Epithelial cell of esophagus (primary cell): ENCODE data around the gene CACNA1A.

Experiments used
- DNase-seq: peaks from one replicate; pipeline ENCODE4 v3.0.0; 2010; ENCODE audit warnings: low read depth
- H3K4me3 ChIP-seq: 2 replicates; pipeline ENCODE4 v1.5.1; 2011; ENCODE audit warnings: mild to moderate bottlenecking, low read length, control low read depth
- CTCF ChIP-seq: IDR thresholded peaks from 2 replicates; pipeline ENCODE4 v1.5.1; 2011; ENCODE audit warnings: low read depth, mild to moderate bottlenecking, low read length, control low read depth, inconsistent platforms; ENCODE audit not compliant: insufficient read depth; ENCODE audit errors: missing control alignments

Gene CACNA1A

GRCh38 chr19:13343514-13343913, 162.8 kb downstream of the CACNA1A start:
- TF ChIP-seq CTCF: no peak
- H3K4me3 ChIP-seq: no peak overlapping the region
- no peak for DNase-seq

- no peak for DNase-seq
Measured at GRCh38 chr19:13342672-13343071, 163.6 kb downstream of the CACNA1A start.

DNA sequence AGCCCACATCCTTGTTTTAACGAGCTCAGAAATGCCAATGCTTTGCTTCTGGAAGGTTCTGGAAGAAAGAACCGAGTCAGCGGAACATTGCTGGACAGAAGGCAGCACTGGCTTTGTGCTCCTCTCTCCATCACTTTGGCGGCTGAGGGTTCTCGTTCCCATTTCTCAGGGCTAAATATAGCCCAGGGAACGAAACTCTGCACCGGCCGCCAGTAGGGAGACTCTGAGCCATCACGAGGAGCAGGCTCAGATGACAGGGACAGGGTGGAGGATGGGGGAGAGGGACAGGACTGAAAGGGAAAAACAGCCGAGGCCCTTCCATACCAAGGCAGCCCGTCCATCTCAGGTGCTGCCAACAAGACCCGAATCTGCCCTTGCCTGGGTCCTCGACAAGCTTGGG, 166.4 kb downstream of the CACNA1A start:
- no peak for DNase-seq
- H3K4me3 ChIP-seq: no peak overlapping the region
- TF ChIP-seq CTCF: no peak

More at GRCh38 chr19:13342672-13343071, 163.6 kb downstream of the CACNA1A start:
- TF ChIP-seq CTCF: no peak
- no peak overlapping the region for H3K4me3 ChIP-seq

DNA sequence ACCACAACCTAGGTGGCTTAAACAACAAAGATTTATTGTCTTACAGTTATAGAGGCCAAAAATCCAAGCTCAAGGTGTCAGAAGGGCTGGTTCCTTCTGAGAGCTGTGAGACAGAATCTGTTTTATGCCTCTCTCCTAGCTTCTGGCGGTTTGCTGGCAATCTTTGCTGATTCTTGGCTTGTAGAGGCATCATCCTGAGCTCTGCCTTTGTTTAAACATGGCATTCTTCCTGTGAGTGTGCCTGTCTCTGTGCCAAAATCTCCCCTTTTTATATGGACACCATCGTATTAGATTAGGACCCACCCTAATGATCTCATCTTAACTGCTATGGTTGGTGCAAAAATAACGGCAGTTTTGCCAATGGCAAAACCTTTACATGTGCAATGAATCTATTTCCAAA, 169.1 kb downstream of the CACNA1A start:
- DNase-seq: no peak
- no peak overlapping the region for H3K4me3 ChIP-seq
- no peak for TF ChIP-seq CTCF

DNA sequence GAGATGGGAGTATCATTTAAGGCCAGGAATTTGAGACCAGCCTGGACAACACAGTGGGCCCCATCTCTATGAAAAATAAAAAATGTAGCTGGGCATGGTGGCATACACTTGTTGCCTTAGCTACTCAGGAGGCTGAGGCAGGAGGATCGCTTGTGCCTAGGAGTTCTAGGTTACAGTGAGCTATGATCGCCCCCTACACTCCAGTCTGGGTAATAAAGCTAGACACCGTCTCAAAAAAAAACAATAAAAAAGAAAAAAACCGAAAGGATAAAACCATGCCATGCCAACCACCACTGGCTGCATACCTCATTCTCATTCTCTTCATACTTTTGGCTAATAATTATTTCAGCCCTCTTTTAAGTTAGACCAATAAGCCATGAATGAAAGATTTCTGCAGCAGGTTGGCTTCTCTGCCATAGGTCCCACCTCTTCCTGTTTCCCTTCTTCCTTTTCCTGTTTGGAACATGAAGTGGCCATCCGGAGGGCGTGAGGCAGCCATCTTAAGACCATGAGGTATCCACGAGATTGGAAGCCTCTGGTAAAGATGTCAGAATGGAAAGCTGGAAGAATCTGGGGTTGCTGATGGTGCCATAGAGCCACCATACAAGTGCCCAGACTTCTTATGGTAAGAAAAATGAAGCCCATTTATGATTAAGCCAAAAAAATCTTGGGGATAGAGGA, 171.3 kb downstream of the CACNA1A start:
- DNase-seq: no peak
- H3K4me3 ChIP-seq: no peak overlapping the region
- no peak for TF ChIP-seq CTCF

- DNase-seq: no peak
- no peak for TF ChIP-seq CTCF
Measured at GRCh38 chr19:13330285-13330684, 176.0 kb downstream of the CACNA1A start.

GRCh38 chr19:13329766-13330165, 176.5 kb downstream of the CACNA1A start:
- DNase-seq: no peak
- TF ChIP-seq CTCF: no peak
- no peak overlapping the region for H3K4me3 ChIP-seq

More at GRCh38 chr19:13330285-13330684, 176.0 kb downstream of the CACNA1A start:
- H3K4me3 ChIP-seq: no peak overlapping the region
